HG02852 (cell line): ENCODE measurements around the gene SLC6A9.

ENCODE experiments used
- ATAC-seq: cut with Tn5 transposase; IDR thresholded peaks from one replicate; pipeline ENCODE4 v1.9.1; 2021; ENCODE audit warnings: mild to moderate bottlenecking, moderate library complexity; ENCODE audit not compliant: unreplicated experiment

The SLC6A9 gene

GRCh38 chr1:44029911-44030604, 1.2 kb downstream of the SLC6A9 start:
- ATAC-seq, result peak; percentile 76

GRCh38 chr1:44029260-44029910, 1.9 kb downstream of the SLC6A9 start:
- ATAC-seq, result peak; percentile 21

GRCh38 chr1:44027320-44027719, 3.9 kb downstream of the SLC6A9 start:
- ATAC-seq, result no peak

DNA sequence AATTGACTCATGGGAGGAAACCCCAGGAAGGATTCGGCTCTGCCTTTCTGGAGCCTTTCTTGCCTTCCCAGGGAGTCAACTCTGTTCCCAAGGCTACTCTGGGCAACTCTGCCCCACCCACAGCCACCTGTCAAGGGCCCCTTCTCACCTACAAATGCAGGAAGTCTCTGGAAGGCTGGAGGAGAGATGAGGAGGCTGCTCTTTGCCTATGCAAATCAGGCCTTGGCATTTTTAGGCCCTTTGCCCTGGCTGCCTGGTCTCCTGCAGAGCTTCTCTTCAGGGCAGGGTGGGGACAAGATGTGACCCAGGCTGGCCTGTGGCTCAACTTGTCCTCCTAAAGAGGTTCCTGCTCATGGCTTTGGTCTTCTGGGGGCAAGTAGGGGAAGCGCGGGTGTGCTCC, 5.4 kb downstream of the SLC6A9 start:
- no peak for ATAC-seq

DNA sequence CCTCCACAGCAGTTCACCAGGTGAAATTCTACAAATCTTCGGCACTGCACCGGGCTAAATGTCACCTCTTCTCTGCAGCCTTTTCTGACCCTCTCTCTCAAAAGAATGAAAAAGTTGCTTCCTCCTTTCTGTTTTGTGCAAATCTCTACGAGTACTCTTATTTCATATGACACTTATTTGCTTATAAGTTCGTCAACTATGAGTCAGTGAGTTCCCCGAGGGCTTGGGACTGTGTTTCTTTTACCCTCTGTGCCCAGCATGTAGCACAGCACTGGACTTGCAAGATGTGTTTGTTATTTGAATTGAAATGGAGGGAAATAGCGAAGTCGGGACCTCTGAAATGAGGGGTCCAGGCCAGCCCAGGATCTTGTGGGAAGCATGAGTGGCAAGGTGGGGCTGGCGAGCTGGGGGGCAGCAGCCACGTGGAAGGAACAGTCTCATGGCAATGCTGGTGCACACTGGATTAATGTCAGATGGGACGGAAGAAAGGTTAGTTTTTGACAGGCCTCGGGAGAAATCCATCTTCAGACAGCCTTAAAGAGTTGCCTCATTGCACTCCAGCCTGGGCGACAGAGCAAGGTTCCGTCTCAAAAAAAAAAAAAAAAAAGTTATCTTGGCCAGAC, 6.2 kb downstream of the SLC6A9 start:
- ATAC-seq, result no peak

GRCh38 chr1:44024031-44024902, 7.0 kb downstream of the SLC6A9 start:
- no peak for ATAC-seq

- ATAC-seq, result no peak
These were observed 9.5 kb downstream of the SLC6A9 start for GRCh38 chr1:44021581-44022321.

GRCh38 chr1:44021156-44021555, 10.1 kb downstream of the SLC6A9 start:
- ATAC-seq, result no peak

GRCh38 chr1:44020464-44020863, 10.8 kb downstream of the SLC6A9 start:
- no peak for ATAC-seq

DNA sequence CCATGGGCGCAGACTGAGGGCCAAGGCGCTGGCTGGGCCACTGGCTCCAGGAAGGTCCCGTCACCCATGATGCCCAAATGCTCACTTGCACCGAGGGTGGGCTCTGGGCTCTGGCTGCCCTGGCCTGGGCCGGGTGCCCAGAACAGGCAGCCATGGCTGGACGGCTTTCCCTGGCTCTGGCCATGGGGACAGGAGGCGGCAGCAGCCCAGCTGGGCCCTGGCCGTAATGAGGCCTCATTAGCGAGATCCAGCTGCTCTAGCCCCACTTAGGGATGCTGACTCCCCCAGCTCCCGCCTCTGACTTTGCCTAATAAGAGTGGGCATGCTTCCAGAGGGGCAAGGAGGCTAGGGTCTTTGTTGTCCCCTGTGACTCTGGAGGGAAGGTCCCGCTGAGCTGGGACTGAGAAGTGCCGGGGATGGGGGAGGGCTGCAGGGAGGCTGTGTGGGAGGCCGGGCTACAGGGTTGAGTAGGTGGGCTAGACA, 11.8 kb downstream of the SLC6A9 start:
- no peak for ATAC-seq

GRCh38 chr1:44016890-44017400, 14.3 kb downstream of the SLC6A9 start:
- ATAC-seq, result no peak

DNA sequence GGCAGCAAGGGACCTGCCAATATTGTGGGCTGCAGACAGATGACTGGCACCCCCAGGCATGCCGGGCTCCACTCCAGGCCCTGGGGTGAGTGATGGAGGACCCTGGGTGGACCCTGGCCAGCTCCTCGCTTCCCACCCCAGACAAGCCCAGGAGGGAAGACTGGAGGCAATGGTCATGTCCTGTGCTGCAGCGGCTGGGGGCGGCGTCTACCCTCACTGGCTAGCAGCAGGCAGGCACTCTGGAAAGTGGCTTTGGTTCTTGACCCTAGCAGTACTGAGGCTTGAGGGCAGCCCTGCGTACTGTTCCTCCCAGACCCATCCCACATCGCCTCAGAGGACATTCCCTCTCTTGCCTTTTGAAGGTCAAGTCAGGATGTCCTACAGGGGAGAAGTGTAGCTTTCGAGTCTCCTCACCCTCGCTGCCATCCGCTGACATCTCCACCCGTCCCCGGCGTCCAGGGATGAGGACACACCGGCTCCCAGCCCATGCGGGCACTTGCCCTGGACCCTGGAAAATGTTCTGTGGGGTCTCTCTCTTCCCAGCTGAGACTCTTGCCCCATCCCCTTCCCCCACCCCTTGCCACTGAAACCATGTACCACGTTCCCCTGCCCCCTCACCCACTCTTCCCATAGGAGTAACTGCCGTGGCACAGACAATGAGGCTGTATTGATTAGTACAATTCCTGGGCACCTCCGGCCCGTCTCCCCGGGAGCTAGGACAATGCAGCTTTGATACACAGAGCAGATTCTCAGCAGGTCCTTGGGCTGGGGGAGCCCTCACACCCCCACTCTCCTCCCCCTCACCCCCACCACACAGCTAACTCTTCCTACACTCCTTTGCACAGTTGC, 15.0 kb downstream of the SLC6A9 start:
- no peak for ATAC-seq

DNA sequence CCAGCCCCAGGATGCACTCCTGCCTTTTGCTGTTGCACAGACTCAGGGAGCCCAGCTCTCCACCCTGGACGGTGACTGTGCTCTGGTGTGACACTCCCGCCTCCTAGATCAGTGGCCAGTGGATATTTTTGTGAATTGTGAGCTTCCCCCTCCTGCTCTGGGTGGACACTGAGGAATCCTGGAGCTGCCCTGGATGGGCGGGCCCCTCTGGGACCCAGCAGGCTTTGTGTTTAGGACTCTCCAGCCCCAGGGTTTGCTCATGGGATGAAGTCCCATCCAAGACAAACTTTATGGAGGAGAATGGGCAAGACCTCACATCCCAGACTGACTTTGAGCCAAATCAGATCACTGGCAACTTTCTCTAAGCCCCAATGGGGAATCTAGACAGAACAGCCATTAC, 16.1 kb downstream of the SLC6A9 start:
- ATAC-seq, result no peak

DNA sequence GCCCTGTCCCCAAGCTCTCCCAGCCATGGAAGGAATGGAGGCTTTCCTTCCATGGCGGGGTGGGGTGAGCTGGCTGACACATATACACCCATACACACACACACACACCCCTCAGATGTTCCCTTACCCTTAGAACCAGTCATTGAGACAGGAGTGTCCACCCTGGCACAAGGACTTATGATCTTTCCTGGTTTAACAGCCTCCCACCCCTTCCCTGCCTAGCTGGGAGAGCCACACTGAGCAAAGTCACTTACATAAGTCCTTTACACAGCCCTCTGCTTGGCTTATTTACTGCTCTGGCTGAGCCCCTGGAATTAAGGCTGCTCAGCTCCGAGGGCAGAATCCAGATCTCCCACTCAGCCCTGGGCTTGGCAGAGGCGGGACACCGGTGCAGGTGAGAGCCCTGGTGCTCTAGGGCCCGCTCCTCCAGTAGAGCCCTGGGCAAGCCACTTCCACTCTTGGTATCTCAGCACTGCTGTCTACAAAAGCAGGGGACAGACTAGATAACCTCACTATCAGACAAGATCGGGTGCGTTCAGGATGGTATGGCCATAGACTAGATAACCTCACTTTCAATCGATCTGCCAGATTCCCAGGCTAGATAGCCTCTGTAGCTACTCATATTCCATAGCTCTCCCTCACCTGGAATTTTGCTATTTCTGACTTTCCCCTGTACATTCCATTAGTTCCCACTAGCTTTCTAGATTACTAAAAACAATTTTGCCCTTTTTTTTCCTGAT, 16.7 kb downstream of the SLC6A9 start:
- ATAC-seq, result no peak

DNA sequence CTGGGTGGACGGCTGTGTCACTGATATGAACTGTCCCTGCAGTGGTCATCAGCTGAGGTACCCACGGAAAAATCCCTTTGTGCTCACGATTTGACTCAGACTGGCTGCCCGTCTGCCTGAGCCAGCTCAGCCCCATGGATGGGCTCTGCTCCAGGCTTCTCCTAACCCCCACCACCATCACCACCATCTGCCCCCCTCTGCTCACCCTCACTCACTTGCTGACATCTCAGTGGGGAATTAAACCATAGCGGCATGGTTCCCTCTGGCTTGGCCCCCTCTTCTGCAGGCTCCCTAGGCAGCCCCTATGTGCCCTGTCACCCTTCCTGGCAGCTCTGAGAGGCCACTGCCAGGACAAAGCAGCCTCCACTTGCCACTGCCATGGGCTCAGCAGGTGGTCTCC, 17.3 kb downstream of the SLC6A9 start:
- no peak for ATAC-seq

GRCh38 chr1:44012941-44013609, 18.2 kb downstream of the SLC6A9 start:
- ATAC-seq, result no peak

DNA sequence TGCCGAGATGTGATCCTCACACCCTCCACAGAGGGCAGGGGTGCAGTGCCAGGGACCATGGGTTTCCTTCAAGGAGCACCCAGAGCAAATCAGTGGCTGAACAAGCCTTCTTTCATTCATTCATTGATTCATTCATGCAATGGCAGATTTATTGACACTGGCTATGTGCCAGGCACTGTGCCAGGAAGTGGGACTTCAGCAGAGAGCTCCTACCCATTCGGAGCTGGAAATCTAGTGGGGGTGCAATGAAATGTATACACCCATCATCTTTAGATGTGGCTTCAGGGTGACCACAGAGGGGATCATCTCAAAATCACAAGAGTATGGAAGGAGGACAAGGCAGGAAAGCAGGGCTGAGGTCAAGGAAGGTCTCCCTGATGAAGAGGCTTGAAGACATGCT, 18.9 kb downstream of the SLC6A9 start:
- ATAC-seq, result no peak

DNA sequence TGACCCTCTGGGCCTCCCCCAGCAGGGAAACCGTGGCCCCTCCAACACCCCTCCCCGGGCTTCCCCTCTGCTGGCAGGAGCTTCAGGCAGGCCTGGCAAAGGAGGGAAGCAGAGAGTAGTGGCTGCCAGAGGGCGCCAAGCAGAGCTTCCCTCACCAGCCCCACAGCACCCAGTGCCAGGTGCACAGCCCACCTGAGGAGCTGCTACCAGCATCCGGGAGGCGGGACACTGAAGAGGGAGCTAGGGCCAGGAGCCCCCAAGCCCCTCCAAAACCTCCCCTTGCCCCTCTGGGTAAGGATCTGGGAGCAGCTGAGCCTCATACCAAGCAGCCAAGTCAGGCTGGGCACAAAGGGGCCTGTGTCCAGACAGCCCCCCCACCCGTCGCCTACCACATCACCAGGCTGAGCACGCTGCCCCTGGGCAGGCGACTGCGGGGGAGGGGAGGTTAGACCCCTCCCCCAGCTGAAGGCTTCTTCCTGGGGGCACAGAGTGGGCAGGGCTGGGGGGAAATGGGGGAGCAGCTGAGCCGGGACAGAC, 20.3 kb downstream of the SLC6A9 start:
- ATAC-seq, result no peak
